Measurements from ENCODE around the gene FAM13A. TPM values are rescaled to one million over a fixed set of nuclear protein-coding genes. Genes with fewer than 3 reads are reported as not detected.

The FAM13A gene
- total and polyA plus RNA-seq, 2 of the 4 experiments (the other 2 are of a cell fraction): 13.1 to 22.0 TPM

GRCh38 chr4:88696630-88697029, 360.4 kb downstream of the FAM13A start:
- Histone ChIP-seq H2BK15ac (ENCODE audit: low read depth, low read length) (no peak overlapping the region), H3K79me1 (ENCODE audit: low read depth in 1 of 2, low read length in 2 of 2) (peaks cover 4 to 5% of the 10 kb centered on the region in 2 experiments; a peak in 3 of 4 replicates), H3K56ac (ENCODE audit: extremely low read depth, insufficient read depth, low read length) (no peak overlapping the region), H3K4me1 (ENCODE audit: control insufficient read depth, insufficient read depth, low read length) (no peaks in the 10 kb centered on the region; the same call in 1 of the 2 replicates), H3K27me3 (ENCODE audit: control insufficient read depth, insufficient read depth, low read length) (no peaks in the 10 kb centered on the region), H3K4me3 (ENCODE audit: insufficient read depth, low read depth, low read length) (peak overlapping the region; percentile 37; the same call in 1 of the 2 replicates), H2AFZ (replicated peaks; ENCODE audit: low read length, poor library complexity) (no peak overlapping the region), H3K14ac (replicated peaks; ENCODE audit: low read depth, low read length) (peak overlapping the region; percentile 84), H3K4me2 (ENCODE audit: low read depth, low read length) (peak overlapping the region; percentile 62), H3K9me1 (ENCODE audit: insufficient read depth, low read length) (peaks cover 4% of the 10 kb centered on the region; the same call in 1 of the 2 replicates), H3K18ac (ENCODE audit: low read depth, low read length) (no peak overlapping the region), H2BK5ac (ENCODE audit: low read depth, low read length, poor library complexity, severe bottlenecking) (no peak overlapping the region), H4K8ac (ENCODE audit: low read depth in 2 of 2, low read length in 2 of 2) (peak overlapping the region in 1 of 2 experiments; percentile 50; a peak in 1 of 4 replicates), H4K20me1 (ENCODE audit: insufficient read depth, low read length) (no peaks in the 10 kb centered on the region), H4K5ac (ENCODE audit: low read depth, low read length) (no peak overlapping the region), H2BK20ac (ENCODE audit: low read depth, low read length) (no peak overlapping the region), H3K23ac (ENCODE audit: low read depth, low read length) (peak overlapping the region; percentile 50; the same call in 1 of the 2 replicates), H2AK5ac (ENCODE audit: low read depth, low read length) (no peak overlapping the region), H2AK9ac (replicated peaks; ENCODE audit: low read depth, low read length, poor library complexity) (no peak overlapping the region), H3K4ac (ENCODE audit: low read depth, low read length) (no peak overlapping the region), H3K9me3 (ENCODE audit: control insufficient read depth, insufficient read depth, low read length) (no peaks in the 10 kb centered on the region), H3K9ac (ENCODE audit: low read depth, low read length) (peak overlapping the region; percentile 25; the same call in 1 of the 2 replicates), H3K27ac (ENCODE audit: insufficient read depth, low read length) (no peak overlapping the region), H3K36me3 (ENCODE audit: control insufficient read depth, insufficient read depth, low read length) (no peaks in the 10 kb centered on the region; the same call in 1 of the 2 replicates), H4K91ac (ENCODE audit: insufficient read depth, low read depth, low read length) (no peak overlapping the region), H2BK120ac (ENCODE audit: low read depth, low read length) (no peak overlapping the region)
- ChIA-PET CTCF (interaction anchor here (0.6 kb wide), 1 partner anchor 10 kb away, joined by 3 read pairs; no protein-coding TSS in a partner anchor), POLR2A (ENCODE audit: unreplicated experiment) (interaction anchor here (0.6 kb wide), 1 partner anchor 137 kb away, joined by 3 read pairs; no protein-coding TSS in a partner anchor)
- no peak for ATAC-seq (ENCODE audit: low read depth)
- TF ChIP-seq USF2 (IDR thresholded peaks at IDR 0.05; ENCODE audit: low read depth, low read length): no peak
- no peak for TF ChIP-seq RFX5 (IDR thresholded peaks at IDR 0.05; ENCODE audit: low read depth, low read length)
- no peak for TF ChIP-seq CEBPB (IDR thresholded peaks at IDR 0.05; ENCODE audit: low read depth, low read length)
- TF ChIP-seq FOS (IDR thresholded peaks at IDR 0.05; ENCODE audit: low read depth, low read length): no peak
- TF ChIP-seq RCOR1 (IDR thresholded peaks at IDR 0.05; ENCODE audit: insufficient replicate concordance, low read length): no peak
- no peak for TF ChIP-seq ELK1 (IDR thresholded peaks at IDR 0.05; ENCODE audit: borderline replicate concordance, low read depth, low read length)
- TF ChIP-seq MAZ (IDR thresholded peaks at IDR 0.05; ENCODE audit: borderline replicate concordance, low read depth, low read length): no peak
- TF ChIP-seq CTCF (conservative IDR thresholded peaks at IDR 0.05; ENCODE audit: low read depth, low read length): no peak
- no peak for TF ChIP-seq RAD21 (IDR thresholded peaks at IDR 0.05; ENCODE audit: low read length)
- TF ChIP-seq NFE2L2 (IDR thresholded peaks at IDR 0.05; ENCODE audit: low read depth, low read length): no peak
- TF ChIP-seq POLR2A (IDR thresholded peaks at IDR 0.05; ENCODE audit: low read depth, low read length): no peak
- TF ChIP-seq MXI1 (IDR thresholded peaks at IDR 0.05; ENCODE audit: borderline replicate concordance, low read depth, low read length): no peak
- TF ChIP-seq MAFK (IDR thresholded peaks at IDR 0.05; ENCODE audit: low read depth, low read length): no peak
- TF ChIP-seq SMC3 (IDR thresholded peaks at IDR 0.05; ENCODE audit: low read depth, low read length): no peak
- TF ChIP-seq BHLHE40 (IDR thresholded peaks at IDR 0.05; ENCODE audit: low read depth, low read length): no peak
- TF ChIP-seq CHD1 (IDR thresholded peaks at IDR 0.05; ENCODE audit: low read depth, low read length): no peak
- WGBS, 2 experiments (ENCODE audit: extremely low coverage in 2 of 2, insufficient read length in 1 of 2): no CpG with 5 or more reads among the region's 7 CpGs
- dilution Hi-C loops (cut with HindIII; ENCODE audit: low sequenced_read_pairs, unreplicated experiment) (no loop called here), intact Hi-C loops (cut with micrococcal nuclease) (no loop called here), in situ Hi-C loops (cut with MboI; ENCODE audit: low sequenced_read_pairs) (no loop called here)
- peak; percentile 23 for DNase-seq
- TSS peak; percentile 87 for BruUV-seq (replicated peaks)

Measured in IMR-90 (cell line).